LoVo (cell line): ENCODE data around the gene RAB40C.

Experiments
- DNase-seq: peaks from one replicate; pipeline ENCODE4 v3.0.0-alpha.2; 2016; ENCODE audit warnings: low spot score

RAB40C gene

GRCh38 chr16:647173-647902 lies 57.5 kb downstream of the RAB40C start:
- no peak for DNase-seq

- DNase-seq, result peak; percentile 80
Observed at GRCh38 chr16:648071-648780, 58.4 kb downstream of the RAB40C start.

DNA sequence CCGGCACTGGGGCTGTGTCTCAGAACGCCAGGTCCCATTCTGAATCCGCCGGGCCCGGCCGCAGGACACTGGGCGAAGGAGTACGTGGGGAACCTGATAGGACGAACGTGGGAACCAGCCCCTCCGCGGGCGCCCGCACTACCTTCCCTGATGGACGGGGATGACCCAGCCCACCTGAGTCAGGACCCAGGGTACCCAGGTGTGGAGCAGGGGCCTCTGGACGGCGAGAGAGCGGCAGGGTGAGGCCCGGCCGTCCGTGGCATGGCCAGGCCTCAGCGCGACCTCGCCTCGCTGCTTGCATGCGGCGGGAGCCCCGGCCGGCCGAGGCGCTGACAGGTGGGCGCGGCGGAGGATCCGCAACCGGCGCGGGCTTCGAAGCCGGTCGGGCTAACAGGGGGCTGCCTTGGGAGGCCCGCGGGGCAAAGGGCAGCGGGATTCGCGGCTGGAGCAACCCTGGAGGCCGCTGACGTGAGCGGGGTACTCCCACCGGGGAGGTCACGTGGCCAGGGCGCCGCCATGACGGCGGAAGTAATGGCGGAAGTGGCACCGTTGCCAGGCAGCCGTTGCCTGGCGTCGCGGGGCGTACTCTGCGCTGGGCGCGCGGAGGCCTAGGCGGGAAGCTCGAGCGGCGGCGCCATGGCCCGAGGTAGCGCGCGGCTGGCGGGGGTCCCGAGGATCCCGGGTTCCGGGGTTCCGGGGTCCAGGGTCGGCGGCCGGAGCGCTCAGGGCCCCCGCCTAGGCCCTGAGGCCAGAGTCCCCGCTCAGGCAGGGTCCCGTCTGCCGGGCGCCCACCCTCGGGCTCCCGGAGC lies 59.1 kb downstream of the RAB40C start, which contains the start of gene WDR90:
Gene WDR90 (plus strand): TSS at position 585 of the 809 bp plus-strand sequence. CDS start 52 bp downstream, at position 637.
- DNase-seq, result peak; percentile 95

DNA sequence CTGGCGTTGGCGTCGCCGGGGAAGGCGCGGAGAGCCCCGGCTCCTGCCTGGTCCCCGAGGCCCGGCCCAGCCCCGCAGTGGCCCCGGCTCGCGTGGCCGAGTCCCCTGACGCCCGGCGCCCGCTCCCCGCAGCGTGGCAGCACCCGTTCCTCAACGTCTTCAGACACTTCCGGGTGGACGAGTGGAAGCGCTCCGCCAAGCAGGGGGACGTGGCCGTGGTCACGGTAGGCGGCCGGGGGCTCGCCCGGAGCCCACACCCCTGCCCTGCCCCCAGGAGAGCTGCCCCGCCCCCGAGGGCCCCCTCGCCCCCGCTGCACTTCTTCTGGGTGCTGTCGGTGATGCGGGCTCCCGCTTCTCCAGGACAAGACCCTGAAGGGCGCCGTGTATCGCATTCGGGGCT lies 59.8 kb downstream of the RAB40C start:
- no peak for DNase-seq

DNA sequence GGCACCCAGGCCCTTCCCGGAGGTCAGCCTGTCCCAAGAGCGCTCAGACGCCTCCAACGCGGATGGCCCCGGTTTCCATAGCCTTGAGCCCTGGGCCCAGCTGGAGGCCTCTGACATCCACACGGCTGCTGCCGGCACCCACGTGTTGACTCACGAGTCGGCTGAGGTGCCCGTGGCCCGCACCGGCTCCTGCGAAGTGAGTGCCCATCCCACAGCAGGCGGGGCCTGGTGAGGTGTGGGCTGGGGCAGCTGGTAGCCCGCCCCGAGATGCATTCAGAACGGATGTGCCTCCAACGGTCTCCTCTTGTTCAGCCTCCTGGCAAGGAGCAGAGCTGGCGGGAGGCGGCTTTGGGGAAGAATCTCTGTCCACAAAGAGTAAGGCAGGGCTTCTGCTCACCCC lies 62.0 kb downstream of the RAB40C start:
- no peak for DNase-seq

DNA sequence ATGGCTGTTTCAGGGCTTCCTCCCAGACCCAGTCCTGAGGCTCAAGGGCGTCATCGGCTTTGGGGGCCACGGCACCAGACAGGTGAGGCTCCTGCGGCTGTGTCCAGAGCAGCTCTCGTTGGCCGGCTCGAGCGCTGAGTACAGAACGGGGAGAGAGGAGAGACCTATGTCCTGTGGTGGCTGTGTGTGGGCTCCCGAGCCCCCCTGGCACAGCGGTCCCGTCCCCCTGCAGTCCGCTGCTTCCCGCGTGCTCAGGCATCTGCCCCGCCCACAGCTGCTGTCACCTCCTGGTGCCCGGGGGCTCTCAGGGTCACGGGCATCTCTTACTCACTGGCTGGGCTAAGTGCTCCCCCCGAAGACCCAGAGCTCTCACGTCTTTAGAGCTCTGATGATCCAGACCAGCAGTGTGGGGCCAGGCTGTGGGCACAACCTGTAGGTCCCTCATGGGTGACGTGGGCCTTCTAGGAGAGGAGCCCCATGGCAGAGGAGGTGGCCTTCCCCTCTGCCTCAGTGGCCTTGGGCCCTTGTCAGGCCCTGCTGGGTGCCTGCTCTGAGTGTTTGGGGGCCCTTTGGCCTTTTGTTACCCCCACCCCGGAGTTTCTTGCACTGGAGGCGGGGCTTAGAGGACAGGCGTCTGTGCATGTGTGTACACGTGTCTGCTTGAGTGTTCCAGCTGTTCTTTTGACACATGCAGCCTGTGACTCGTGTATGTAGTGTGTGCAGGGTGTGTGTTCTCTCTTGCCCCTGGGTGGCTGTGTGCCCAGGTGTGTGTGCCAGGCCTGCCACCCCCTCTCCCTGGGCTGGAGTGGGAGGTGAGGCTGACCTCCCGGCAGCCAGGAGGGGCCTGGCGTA lies 62.8 kb downstream of the RAB40C start:
- no peak for DNase-seq

DNA sequence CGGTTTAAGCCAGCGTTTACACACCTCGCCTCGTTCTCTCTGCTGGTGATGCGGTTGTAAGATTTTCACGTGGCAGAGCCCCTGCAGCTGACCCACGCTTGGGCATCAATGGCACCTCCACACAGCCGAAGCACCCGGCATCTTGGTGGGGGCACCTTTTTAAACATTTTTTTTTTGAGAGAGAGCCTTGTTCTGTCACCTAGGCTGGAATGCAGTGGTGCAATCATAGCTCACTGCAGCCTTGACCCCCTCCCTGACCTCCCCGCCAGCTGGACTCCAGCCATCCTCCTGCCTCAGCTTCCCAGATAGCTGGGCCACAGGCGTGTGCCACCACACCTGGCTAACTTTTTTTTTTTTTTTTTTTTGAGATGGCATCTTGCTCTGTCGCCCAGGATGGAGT lies 64.2 kb downstream of the RAB40C start:
- DNase-seq, result no peak

- DNase-seq, result no peak
Observed at GRCh38 chr16:657487-657886, 67.6 kb downstream of the RAB40C start.

- DNase-seq, result no peak
Observed at GRCh38 chr16:658679-659571, 69.1 kb downstream of the RAB40C start.

GRCh38 chr16:659618-660017 lies 69.8 kb downstream of the RAB40C start:
- DNase-seq, result no peak

DNA sequence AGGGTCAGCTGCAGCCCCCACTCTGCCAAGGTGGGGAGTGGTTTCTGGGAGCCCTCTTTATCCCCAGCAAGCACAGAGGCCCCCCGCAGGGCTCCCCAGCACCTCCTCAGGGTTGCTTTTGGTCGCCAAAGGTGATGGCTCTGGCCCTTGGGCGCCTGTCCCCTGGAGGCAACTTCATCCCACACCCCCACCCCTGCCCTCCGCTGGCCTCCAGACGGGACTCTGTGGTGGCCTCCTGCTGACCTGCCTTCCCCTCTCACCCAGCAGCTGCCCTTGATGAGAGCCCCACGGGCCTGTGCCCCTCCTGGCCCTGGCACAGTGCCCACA lies 70.2 kb downstream of the RAB40C start:
- DNase-seq, result no peak

- no peak for DNase-seq
Observed at GRCh38 chr16:660459-661183, 70.8 kb downstream of the RAB40C start.

- no peak for DNase-seq
Observed at GRCh38 chr16:661184-661821, 71.4 kb downstream of the RAB40C start.

DNA sequence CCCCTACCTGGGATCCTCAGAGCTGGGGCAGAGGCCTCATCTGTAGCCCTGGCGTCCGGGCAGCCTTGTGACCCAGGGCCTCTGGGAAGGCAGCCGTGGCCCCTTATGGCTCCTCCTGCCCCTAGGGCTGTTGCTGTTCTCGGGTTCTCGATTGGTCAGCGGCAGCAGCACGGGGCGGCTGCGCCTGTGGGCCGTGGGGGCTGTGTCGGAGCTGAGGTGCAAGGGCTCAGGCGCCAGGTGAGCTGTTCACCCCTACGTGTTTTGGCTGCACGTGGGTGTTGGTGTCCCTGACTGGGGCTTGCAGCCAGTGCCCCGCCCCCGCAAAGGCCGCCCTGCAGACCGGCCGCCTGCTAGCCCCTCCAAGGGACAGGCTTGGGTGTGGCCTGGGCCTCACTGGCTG lies 72.2 kb downstream of the RAB40C start:
- DNase-seq, result no peak

DNA sequence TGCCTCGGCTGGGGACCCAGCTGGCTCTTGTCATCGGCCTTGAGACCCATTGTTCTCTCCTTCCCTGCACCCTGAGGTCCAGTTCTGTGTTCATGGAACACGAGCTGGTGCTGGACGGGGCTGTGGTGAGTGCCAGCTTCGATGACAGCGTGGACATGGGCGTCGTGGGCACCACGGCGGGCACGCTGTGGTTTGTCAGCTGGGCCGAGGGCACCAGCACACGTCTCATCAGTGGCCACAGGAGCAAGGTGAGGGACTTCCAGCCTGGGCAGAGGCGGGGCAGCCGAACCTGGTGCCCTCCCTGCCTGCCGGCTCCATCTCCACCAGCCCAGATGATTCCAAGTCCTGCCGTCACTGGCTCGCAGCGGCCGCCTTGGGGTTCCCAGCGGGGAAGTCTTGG lies 72.7 kb downstream of the RAB40C start:
- DNase-seq, result no peak

- no peak for DNase-seq
Observed at GRCh38 chr16:666572-666971, 76.7 kb downstream of the RAB40C start.

GRCh38 chr16:667113-667779 lies 77.4 kb downstream of the RAB40C start:
- no peak for DNase-seq

GRCh38 chr16:667780-668518 lies 78.1 kb downstream of the RAB40C start, which contains the start of gene RHOT2:
RHOT2 (plus strand) TSS chr16:668132; CDS start chr16:668200, 68 bp downstream.
- peak; percentile 95 for DNase-seq
